OCI-LY7 (cell line): ENCODE measurements around the gene CFB. TPM values are rescaled to one million over a fixed set of nuclear protein-coding genes. Genes with fewer than 3 reads are reported as not detected.

Experiments used
- BruUV-seq: library from RNA; stranded (reverse); fragments of 400-500 nt; replicated peaks from 2 replicates; lab custom pipeline; 2021; lab: Mats Ljungman, UMichigan
- CTCF ChIA-PET: fragments of 300-600 bp; sonication (Branson Sonifier 250); formaldehyde crosslinking; loops from one replicate; lab custom pipeline; 2022; ENCODE audit warnings: antibody characterized with exemption; ENCODE audit not compliant: unreplicated experiment; lab: Charles Lee
- POLR2A ChIA-PET: fragments of 300-600 bp; sonication (Branson Sonifier 250); formaldehyde crosslinking; loops from one replicate; lab custom pipeline; 2022; ENCODE audit warnings: antibody characterized with exemption; lab: Charles Lee
- DNase-seq: peaks from one replicate; pipeline ENCODE4 v3.0.0-alpha.2; 2015; ENCODE audit warnings: low spot score
- H2AFZ ChIP-seq: fragments of 200-600 bp; sonication (generic), shearing (Covaris generic); 2 replicates; pipeline ENCODE4 v1.6.1; 2014; ENCODE audit warnings: mild to moderate bottlenecking, antibody characterized with exemption, low read length, moderate library complexity
- H3K27ac ChIP-seq: fragments of 200-600 bp; sonication (generic); 2 replicates; pipeline ENCODE4 v1.5.1; 2014; ENCODE audit warnings: mixed run types, low read depth, mild to moderate bottlenecking, moderate library complexity, low read length, inconsistent platforms; ENCODE audit not compliant: poor library complexity, severe bottlenecking
- H3K36me3 ChIP-seq: fragments of 200-600 bp; sonication (generic); 2 replicates; pipeline ENCODE4 v1.6.1; 2014; ENCODE audit warnings: mild to moderate bottlenecking, antibody characterized with exemption, low read length, moderate library complexity, mixed read lengths; ENCODE audit not compliant: insufficient read depth
- H3K4me1 ChIP-seq: fragments of 200-600 bp; sonication (generic); 2 replicates; pipeline ENCODE4 v1.5.1; 2014; ENCODE audit warnings: mild to moderate bottlenecking, low read length; ENCODE audit not compliant: insufficient read depth, poor library complexity, severe bottlenecking
- H3K4me2 ChIP-seq: fragments of 200-600 bp; sonication (generic); 2 replicates; pipeline ENCODE4 v1.6.1; 2014; ENCODE audit warnings: mild to moderate bottlenecking, low read length
- H3K4me3 ChIP-seq: fragments of 200-600 bp; sonication (generic); 2 replicates; pipeline ENCODE4 v1.5.1; 2014; ENCODE audit warnings: mild to moderate bottlenecking, low read depth, low read length; ENCODE audit not compliant: poor library complexity, severe bottlenecking
- H3K79me2 ChIP-seq: fragments of 200-600 bp; sonication (generic); 2 replicates; pipeline ENCODE4 v1.6.1; 2016; ENCODE audit warnings: low read depth, mild to moderate bottlenecking, low read length, moderate library complexity, mixed read lengths; ENCODE audit not compliant: insufficient read depth
- H3K9me2 ChIP-seq: fragments of 200-600 bp; sonication (generic); 2 replicates; pipeline ENCODE4 v1.6.1; 2016; ENCODE audit warnings: mild to moderate bottlenecking, low read length, mixed read lengths; ENCODE audit not compliant: insufficient read depth
- H3K9me3 ChIP-seq: fragments of 200-600 bp; sonication (generic); 2 replicates; pipeline ENCODE4 v1.6.1; 2014; ENCODE audit warnings: mild to moderate bottlenecking, mixed run types, low read length, mixed read lengths
- H4K20me1 ChIP-seq: fragments of 200-600 bp; sonication (generic); 2 replicates; pipeline ENCODE4 v1.6.1; 2014; ENCODE audit warnings: mild to moderate bottlenecking, antibody characterized with exemption, low read length, moderate library complexity, mixed read lengths; ENCODE audit not compliant: insufficient read depth
- EZH2phosphoT487 ChIP-seq: fragments of 200-600 bp; sonication (generic); IDR thresholded peaks from 2 replicates; pipeline ENCODE4 v1.6.1; 2018; ENCODE audit warnings: low read depth, borderline replicate concordance, mild to moderate bottlenecking, mixed run types, antibody characterized with exemption, low read length, moderate library complexity, mixed read lengths
- intact Hi-C: fragments of 100-400 bp; cut with micrococcal nuclease; formaldehyde crosslinking; loops from one replicate; pipeline ENCODE4 v1.10.0; 2022; ENCODE audit not compliant: unreplicated experiment
- total RNA-seq, 2 experiments: library from RNA; depleted of rRNA in 1 of 2; stranded (reverse); fragments of >200 nt in 1 of 2; shearing (Covaris generic) in 1 of 2; gene quantifications; 2 replicates each; pipeline ENCODE4 v1.2.3, GENCODE V29; 2014 to 2022
- TF ChIP-seq, protein P1 (sequence below): fragments of 200-600 bp; sonication (generic); conservative IDR thresholded peaks from 2 replicates; pipeline ENCODE4 v1.5.1; 2014; ENCODE audit warnings: mild to moderate bottlenecking, antibody characterized with exemption, low read length, moderate library complexity, mixed read lengths

CFB gene
- total RNA-seq, 2 experiments from 2014 or later, result 1.1 to 1.2 TPM

DNA sequence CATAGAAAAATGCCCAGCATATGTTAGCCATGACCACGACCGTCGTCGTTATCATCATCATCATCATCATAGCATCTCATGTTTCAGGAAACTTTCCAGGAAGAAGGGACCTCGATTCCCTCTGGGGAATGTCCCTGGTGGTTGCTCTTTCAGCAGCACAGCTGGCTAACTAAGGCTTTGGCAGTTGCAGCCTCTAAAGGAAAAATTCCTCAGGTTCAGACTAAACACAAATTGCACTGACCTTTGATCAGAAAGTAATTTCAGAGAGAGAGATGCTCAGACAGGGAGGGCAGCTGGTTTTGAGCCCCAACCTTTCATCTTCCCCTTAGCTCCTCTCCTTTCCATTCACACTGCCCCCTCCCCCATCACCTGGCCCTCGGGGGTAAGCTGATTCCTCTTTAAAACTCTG lies 5.6 kb upstream of the CFB start:
- BruUV-seq, result no TSS peak
- ChIA-PET POLR2A (interaction anchor here (0.6 kb wide), 1 partner anchor 443 kb away, joined by 3 read pairs; the partner anchor contains the start of gene MICB), CTCF (interaction anchor here (0.5 kb wide), 1 partner anchor 742 kb away, joined by 4 read pairs; no protein-coding TSS in a partner anchor)
- H3K4me2 ChIP-seq, result no peak overlapping the region
- H2AFZ ChIP-seq, result no peak overlapping the region
- intact Hi-C loops, result no loop called here
- no peak overlapping the region for H3K27ac ChIP-seq
- H3K79me2 ChIP-seq, result no peaks in the 10 kb centered on the region
- H4K20me1 ChIP-seq, result no peaks in the 10 kb centered on the region
- TF ChIP-seq EZH2phosphoT487, result no peak
- TF ChIP-seq, protein P1, sequence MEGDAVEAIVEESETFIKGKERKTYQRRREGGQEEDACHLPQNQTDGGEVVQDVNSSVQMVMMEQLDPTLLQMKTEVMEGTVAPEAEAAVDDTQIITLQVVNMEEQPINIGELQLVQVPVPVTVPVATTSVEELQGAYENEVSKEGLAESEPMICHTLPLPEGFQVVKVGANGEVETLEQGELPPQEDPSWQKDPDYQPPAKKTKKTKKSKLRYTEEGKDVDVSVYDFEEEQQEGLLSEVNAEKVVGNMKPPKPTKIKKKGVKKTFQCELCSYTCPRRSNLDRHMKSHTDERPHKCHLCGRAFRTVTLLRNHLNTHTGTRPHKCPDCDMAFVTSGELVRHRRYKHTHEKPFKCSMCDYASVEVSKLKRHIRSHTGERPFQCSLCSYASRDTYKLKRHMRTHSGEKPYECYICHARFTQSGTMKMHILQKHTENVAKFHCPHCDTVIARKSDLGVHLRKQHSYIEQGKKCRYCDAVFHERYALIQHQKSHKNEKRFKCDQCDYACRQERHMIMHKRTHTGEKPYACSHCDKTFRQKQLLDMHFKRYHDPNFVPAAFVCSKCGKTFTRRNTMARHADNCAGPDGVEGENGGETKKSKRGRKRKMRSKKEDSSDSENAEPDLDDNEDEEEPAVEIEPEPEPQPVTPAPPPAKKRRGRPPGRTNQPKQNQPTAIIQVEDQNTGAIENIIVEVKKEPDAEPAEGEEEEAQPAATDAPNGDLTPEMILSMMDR, result no peak
- H3K4me3 ChIP-seq, result no peak overlapping the region
- no peaks in the 10 kb centered on the region for H3K36me3 ChIP-seq
- no peaks in the 10 kb centered on the region for H3K4me1 ChIP-seq
- no peaks in the 10 kb centered on the region for H3K9me3 ChIP-seq
- DNase-seq, result no peak
- no peaks in the 10 kb centered on the region for H3K9me2 ChIP-seq

DNA sequence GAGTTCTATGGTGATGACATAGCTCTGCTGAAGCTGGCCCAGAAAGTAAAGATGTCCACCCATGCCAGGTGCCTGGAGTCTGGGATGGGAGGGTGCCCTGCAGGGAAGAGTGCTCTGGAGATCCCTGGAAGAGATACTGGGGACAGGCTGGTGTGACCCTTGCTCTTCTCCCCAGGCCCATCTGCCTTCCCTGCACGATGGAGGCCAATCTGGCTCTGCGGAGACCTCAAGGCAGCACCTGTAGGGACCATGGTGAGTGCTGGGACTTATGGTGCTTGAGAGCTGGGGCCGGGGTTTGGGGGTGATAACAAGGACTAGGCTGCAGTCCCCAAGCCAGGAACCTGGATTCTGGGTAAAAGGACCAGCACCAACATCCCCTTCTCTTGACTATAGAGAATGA lies 2.2 kb upstream of the CFB start:
- no TSS peak for BruUV-seq
- ChIA-PET CTCF (no interaction called here), POLR2A (interaction anchor here (0.6 kb wide), 1 partner anchor 1701 kb away, joined by 3 read pairs; no protein-coding TSS in a partner anchor)
- H2AFZ ChIP-seq, result no peak overlapping the region
- H3K36me3 ChIP-seq, result no peaks in the 10 kb centered on the region
- H4K20me1 ChIP-seq, result no peaks in the 10 kb centered on the region
- no peak overlapping the region for H3K27ac ChIP-seq
- TF ChIP-seq, protein P1, result no peak
- TF ChIP-seq EZH2phosphoT487, result no peak
- DNase-seq, result no peak
- no peaks in the 10 kb centered on the region for H3K9me2 ChIP-seq
- no peaks in the 10 kb centered on the region for H3K79me2 ChIP-seq
- H3K4me3 ChIP-seq, result no peak overlapping the region
- no peaks in the 10 kb centered on the region for H3K9me3 ChIP-seq
- H3K4me1 ChIP-seq, result no peaks in the 10 kb centered on the region
- H3K4me2 ChIP-seq, result no peak overlapping the region
- intact Hi-C loops, result no loop called here

DNA sequence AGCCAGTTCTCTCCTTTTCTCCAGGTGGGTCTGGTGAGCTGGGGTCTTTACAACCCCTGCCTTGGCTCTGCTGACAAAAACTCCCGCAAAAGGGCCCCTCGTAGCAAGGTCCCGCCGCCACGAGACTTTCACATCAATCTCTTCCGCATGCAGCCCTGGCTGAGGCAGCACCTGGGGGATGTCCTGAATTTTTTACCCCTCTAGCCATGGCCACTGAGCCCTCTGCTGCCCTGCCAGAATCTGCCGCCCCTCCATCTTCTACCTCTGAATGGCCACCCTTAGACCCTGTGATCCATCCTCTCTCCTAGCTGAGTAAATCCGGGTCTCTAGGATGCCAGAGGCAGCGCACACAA lies 765 bp upstream of the CFB start:
- TF ChIP-seq, protein P1, result no peak
- no peak for TF ChIP-seq EZH2phosphoT487
- no peak overlapping the region for H3K4me3 ChIP-seq
- no peak for DNase-seq
- no peaks in the 10 kb centered on the region for H4K20me1 ChIP-seq
- H2AFZ ChIP-seq, result no peak overlapping the region
- CTCF ChIA-PET, result no interaction called here
- no peak overlapping the region for H3K27ac ChIP-seq
- H3K36me3 ChIP-seq, result no peaks in the 10 kb centered on the region
- no peaks in the 10 kb centered on the region for H3K9me3 ChIP-seq
- H3K4me2 ChIP-seq, result no peak overlapping the region
- H3K79me2 ChIP-seq, result no peaks in the 10 kb centered on the region
- no peaks in the 10 kb centered on the region for H3K4me1 ChIP-seq
- no TSS peak for BruUV-seq
- intact Hi-C loops, result no loop called here
- POLR2A ChIA-PET, result no interaction called here
- no peaks in the 10 kb centered on the region for H3K9me2 ChIP-seq
